ENCODE data around the gene FBLN2. TPM values are rescaled to one million over a fixed set of nuclear protein-coding genes. Genes with fewer than 3 reads are reported as not detected.

The FBLN2 gene
- polyA plus RNA-seq, 1 of the 3 experiments (the other 2 are of a cell fraction) = 5.2 TPM

- peak; percentile 94 for DNase-seq
- peak overlapping the region in 1 of 2 experiments; percentile 42; a peak in 1 of 4 replicates for H3K4me3 ChIP-seq (ENCODE audit: low read depth in 2 of 2, low read length in 1 of 2)
- 7% methylated on average over 19 of the region's 20 CpGs for WGBS (ENCODE audit: low lambda C conversion rate)
- no peak overlapping the region; the same call in 1 of the 2 replicates for H3K4me2 ChIP-seq
- no peaks in the 10 kb centered on the region for H3K9me2 ChIP-seq
- POLR2A ChIA-PET = interaction anchor here (0.7 to 1.1 kb wide), 3 partner anchors 72 to 152 kb away, joined by 3 to 6 read pairs (median 5); no protein-coding TSS in a partner anchor
- H3K27me3 ChIP-seq (ENCODE audit: insufficient read depth) = no peaks in the 10 kb centered on the region; the same call in 1 of the 2 replicates
- H3K79me2 ChIP-seq (ENCODE audit: insufficient read depth) = no peaks in the 10 kb centered on the region
- peaks cover 6% of the 10 kb centered on the region for H3F3A ChIP-seq (replicated peaks; ENCODE audit: insufficient read depth)
- no peak overlapping the region for H3K27ac ChIP-seq (ENCODE audit: low read depth in 2 of 2, low read length in 1 of 2)
- CTCF ChIA-PET = interaction anchor here (0.6 to 24.4 kb wide), 60 partner anchors 9 to 627 kb away, joined by 3 to 979 read pairs (median 5); partner anchors contain the start of genes FBLN2, HDAC11, NUP210 and WNT7A
- no peaks in the 10 kb centered on the region for H4K20me1 ChIP-seq (ENCODE audit: insufficient read depth)
- 0 out of 2 replicates have a peak overlapping the region, but pooled peaks have one; percentile 66 for H2AFZ ChIP-seq (ENCODE audit: low read depth)
- no peaks in the 10 kb centered on the region for H3K36me3 ChIP-seq (replicated peaks in 1 of 2; ENCODE audit: control insufficient read depth in 1 of 2, insufficient read depth in 2 of 2, low read length in 1 of 2)
- H3K4me1 ChIP-seq (ENCODE audit: control insufficient read depth in 1 of 2, insufficient read depth in 2 of 2, low read depth in 1 of 2, low read length in 1 of 2) = peaks cover 0 to 10% of the 10 kb centered on the region in 2 experiments; a peak in 1 of 4 replicates
- H3K9ac ChIP-seq = no peak overlapping the region
- TF ChIP-seq, protein P1, sequence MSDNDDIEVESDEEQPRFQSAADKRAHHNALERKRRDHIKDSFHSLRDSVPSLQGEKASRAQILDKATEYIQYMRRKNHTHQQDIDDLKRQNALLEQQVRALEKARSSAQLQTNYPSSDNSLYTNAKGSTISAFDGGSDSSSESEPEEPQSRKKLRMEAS (IDR thresholded peaks at IDR 0.05; ENCODE audit: low read depth) = no peak
- no peak for TF ChIP-seq YY1 (IDR thresholded peaks at IDR 0.05; ENCODE audit: low read depth)
- TF ChIP-seq MEF2A (IDR thresholded peaks at IDR 0.05; ENCODE audit: borderline replicate concordance, low read depth) = no peak
- TF ChIP-seq, protein P2, sequence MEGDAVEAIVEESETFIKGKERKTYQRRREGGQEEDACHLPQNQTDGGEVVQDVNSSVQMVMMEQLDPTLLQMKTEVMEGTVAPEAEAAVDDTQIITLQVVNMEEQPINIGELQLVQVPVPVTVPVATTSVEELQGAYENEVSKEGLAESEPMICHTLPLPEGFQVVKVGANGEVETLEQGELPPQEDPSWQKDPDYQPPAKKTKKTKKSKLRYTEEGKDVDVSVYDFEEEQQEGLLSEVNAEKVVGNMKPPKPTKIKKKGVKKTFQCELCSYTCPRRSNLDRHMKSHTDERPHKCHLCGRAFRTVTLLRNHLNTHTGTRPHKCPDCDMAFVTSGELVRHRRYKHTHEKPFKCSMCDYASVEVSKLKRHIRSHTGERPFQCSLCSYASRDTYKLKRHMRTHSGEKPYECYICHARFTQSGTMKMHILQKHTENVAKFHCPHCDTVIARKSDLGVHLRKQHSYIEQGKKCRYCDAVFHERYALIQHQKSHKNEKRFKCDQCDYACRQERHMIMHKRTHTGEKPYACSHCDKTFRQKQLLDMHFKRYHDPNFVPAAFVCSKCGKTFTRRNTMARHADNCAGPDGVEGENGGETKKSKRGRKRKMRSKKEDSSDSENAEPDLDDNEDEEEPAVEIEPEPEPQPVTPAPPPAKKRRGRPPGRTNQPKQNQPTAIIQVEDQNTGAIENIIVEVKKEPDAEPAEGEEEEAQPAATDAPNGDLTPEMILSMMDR (IDR thresholded peaks at IDR 0.05) = peak; percentile 98
- no peak for TF ChIP-seq RCOR1 (IDR thresholded peaks at IDR 0.05; ENCODE audit: low read length)
- TF ChIP-seq TEAD4 (IDR thresholded peaks at IDR 0.05; ENCODE audit: borderline replicate concordance, insufficient read depth) = no peak
- no peak for TF ChIP-seq ZBTB33 (IDR thresholded peaks at IDR 0.05; ENCODE audit: borderline replicate concordance, low read depth)
- TF ChIP-seq GABPA (IDR thresholded peaks at IDR 0.05; ENCODE audit: low read depth) = no peak
- no peak for TF ChIP-seq JUND (IDR thresholded peaks at IDR 0.05)
- no peak for TF ChIP-seq FOXM1 (IDR thresholded peaks at IDR 0.05; ENCODE audit: low read depth)
- no peak for TF ChIP-seq GATA2 (CRISPR knock-in tag; IDR thresholded peaks at IDR 0.05)
- no peak for TF ChIP-seq FOXJ3 (CRISPR knock-in tag; IDR thresholded peaks at IDR 0.05)
- no peak for TF ChIP-seq RFX5 (IDR thresholded peaks at IDR 0.05; ENCODE audit: low read length)
- TF ChIP-seq NRF1 (IDR thresholded peaks at IDR 0.05; ENCODE audit: low read depth, low read length) = no peak; the same call in 1 of the 2 replicates
- TF ChIP-seq SMC3 (IDR thresholded peaks at IDR 0.05; ENCODE audit: low read depth, low read length) = peak; percentile 100
- peak; percentile 99 for TF ChIP-seq RAD21 (IDR thresholded peaks at IDR 0.05; ENCODE audit: low read length)
- TF ChIP-seq CHD2 (IDR thresholded peaks at IDR 0.05; ENCODE audit: low read length, partially characterized antibody) = no peak
- no peaks in the 10 kb centered on the region for H3K9me3 ChIP-seq
Measured at GRCh38 chr3:13648060-13649001, 99.4 kb downstream of the FBLN2 start.

Data from SK-N-SH (cell line).